Mesenchymal stem cell (in vitro differentiated cells and primary cell): ENCODE results near the gene HS3ST4.

ENCODE experiments used
- DNase-seq: peaks from one replicate; pipeline ENCODE4 v3.0.0-alpha.2; 2013
- H2AFZ ChIP-seq: one replicate; pipeline ENCODE4 v1.6.1; 2013; ENCODE audit warnings: low read depth, mild to moderate bottlenecking, control low read depth, inconsistent platforms, low read length, moderate library complexity
- H2AK5ac ChIP-seq: 2 replicates; pipeline ENCODE4 v1.6.1; 2013; ENCODE audit warnings: low read length, moderate library complexity, mild to moderate bottlenecking, inconsistent platforms; ENCODE audit not compliant: severe bottlenecking
- H2BK120ac ChIP-seq: one replicate; pipeline ENCODE4 v1.6.1; 2013; ENCODE audit warnings: low read depth, mild to moderate bottlenecking, inconsistent platforms, low read length, moderate library complexity
- H2BK12ac ChIP-seq, 2 experiments: one replicate each; pipeline ENCODE4 v1.6.1; 2013; ENCODE audit warnings: inconsistent platforms in 2 of 2, low read length in 2 of 2, mild to moderate bottlenecking in 2 of 2, moderate library complexity in 2 of 2, control low read depth in 1 of 2
- H2BK15ac ChIP-seq: one replicate; pipeline ENCODE4 v1.6.1; 2013; ENCODE audit warnings: mild to moderate bottlenecking, low read depth, inconsistent platforms; ENCODE audit not compliant: poor library complexity, severe bottlenecking
- H2BK5ac ChIP-seq: 2 replicates; pipeline ENCODE4 v1.6.1; 2013; ENCODE audit warnings: low read depth, mild to moderate bottlenecking, low read length, control low read depth, inconsistent platforms; ENCODE audit not compliant: poor library complexity, severe bottlenecking
- H3K14ac ChIP-seq, 2 experiments: one replicate each; pipeline ENCODE4 v1.6.1; 2013; ENCODE audit warnings: inconsistent platforms in 2 of 2, low read length in 2 of 2, control low read depth in 1 of 2, mild to moderate bottlenecking in 1 of 2, moderate library complexity in 1 of 2
- H3K18ac ChIP-seq, 2 experiments: one replicate each; pipeline ENCODE4 v1.6.1; 2013; ENCODE audit warnings: inconsistent platforms in 2 of 2, low read length in 2 of 2, control low read depth in 1 of 2, low read depth in 1 of 2, mild to moderate bottlenecking in 1 of 2
- H3K23ac ChIP-seq, 2 experiments: one replicate each; pipeline ENCODE4 v1.6.1; 2013; ENCODE audit warnings: inconsistent platforms in 2 of 2, low read length in 2 of 2, mild to moderate bottlenecking in 2 of 2, moderate library complexity in 2 of 2, control low read depth in 1 of 2
- H3K27ac ChIP-seq: 2 replicates; pipeline ENCODE4 v1.5.1; 2013; ENCODE audit warnings: mild to moderate bottlenecking, moderate library complexity, low read length, control low read depth, inconsistent platforms; ENCODE audit not compliant: poor library complexity, severe bottlenecking
- H3K27me3 ChIP-seq, 2 experiments: 2 replicates each; pipeline versions ENCODE4 v1.6.1 to v1.7.0; 2013; ENCODE audit warnings: low read length in 2 of 2, mild to moderate bottlenecking in 2 of 2, moderate library complexity in 2 of 2, control low read depth in 1 of 2, inconsistent platforms in 1 of 2; ENCODE audit not compliant: control insufficient read depth in 1 of 2, insufficient read depth in 1 of 2
- H3K36me3 ChIP-seq, 2 experiments: 2 replicates each; pipeline versions ENCODE4 v1.6.1 to v1.7.0; 2013; ENCODE audit warnings: low read length in 2 of 2, control low read depth in 1 of 2, inconsistent platforms in 1 of 2, low read depth in 1 of 2, mild to moderate bottlenecking in 1 of 2; ENCODE audit not compliant: insufficient read depth in 2 of 2, control insufficient read depth in 1 of 2
- H3K4ac ChIP-seq, 2 experiments: one replicate each; pipeline ENCODE4 v1.6.1; 2013; ENCODE audit warnings: inconsistent platforms in 2 of 2, low read length in 2 of 2, mild to moderate bottlenecking in 2 of 2, moderate library complexity in 2 of 2, control low read depth in 1 of 2, low read depth in 1 of 2
- H3K4me1 ChIP-seq: 2 replicates; pipeline ENCODE4 v1.6.1; 2013; ENCODE audit warnings: low read depth, low read length, control low read depth; ENCODE audit not compliant: control insufficient read depth, insufficient read depth
- H3K4me2 ChIP-seq: 2 replicates; pipeline ENCODE4 v1.6.1; 2013; ENCODE audit warnings: low read length, mild to moderate bottlenecking, inconsistent platforms; ENCODE audit not compliant: poor library complexity, severe bottlenecking
- H3K4me3 ChIP-seq, 2 experiments: 2 replicates each; pipeline versions ENCODE4 v1.5.1 to v1.7.0; 2013; ENCODE audit warnings: low read length in 2 of 2, mild to moderate bottlenecking in 2 of 2, control low read depth in 1 of 2, low read depth in 1 of 2; ENCODE audit not compliant: insufficient read depth in 1 of 2
- H3K79me1 ChIP-seq: replicated peaks from 2 replicates; pipeline ENCODE4 v1.6.1; 2013; ENCODE audit warnings: mild to moderate bottlenecking, control low read depth, low read length, inconsistent platforms; ENCODE audit not compliant: poor library complexity, severe bottlenecking
- H3K9ac ChIP-seq: 2 replicates; pipeline ENCODE4 v1.7.0; 2013; ENCODE audit warnings: mild to moderate bottlenecking, low read length, moderate library complexity
- H3K9me3 ChIP-seq: 2 replicates; pipeline ENCODE4 v1.7.0; 2013; ENCODE audit warnings: mild to moderate bottlenecking, low read length; ENCODE audit not compliant: control insufficient read depth
- H4K8ac ChIP-seq: one replicate; pipeline ENCODE4 v1.6.1; 2013; ENCODE audit warnings: inconsistent platforms, mild to moderate bottlenecking, low read length, moderate library complexity
- H4K91ac ChIP-seq: one replicate; pipeline ENCODE4 v1.6.1; 2013; ENCODE audit warnings: mild to moderate bottlenecking, low read length, inconsistent platforms
- WGBS: methylation state at CpG from one replicate; pipeline ENCODE4 v1.1.7; 2013; ENCODE audit warnings: mixed read lengths; 5-methylcytosine and 5-hydroxymethylcytosine counted together

The HS3ST4 gene

GRCh38 chr16:25707553-25707952, 15.8 kb downstream of the HS3ST4 start:
- no peak overlapping the region for H4K91ac ChIP-seq
- no peak overlapping the region for H3K4ac ChIP-seq
- 40% methylated on average over 1 of the region's 1 CpG for WGBS
- H3K79me1 ChIP-seq: no peaks in the 10 kb centered on the region
- H3K9ac ChIP-seq: no peak overlapping the region
- no peak overlapping the region for H3K14ac ChIP-seq
- no peak overlapping the region for H3K27ac ChIP-seq
- H2BK120ac ChIP-seq: no peak overlapping the region
- H3K9me3 ChIP-seq: no peaks in the 10 kb centered on the region
- no peaks in the 10 kb centered on the region for H3K27me3 ChIP-seq
- no peak overlapping the region for H3K18ac ChIP-seq
- no peak overlapping the region for H2AK5ac ChIP-seq
- no peak for DNase-seq
- no peak overlapping the region for H3K4me2 ChIP-seq
- no peak overlapping the region for H2BK5ac ChIP-seq
- H3K4me3 ChIP-seq: no peak overlapping the region
- H3K4me1 ChIP-seq: no peaks in the 10 kb centered on the region
- H3K23ac ChIP-seq: no peak overlapping the region
- no peak overlapping the region for H2BK15ac ChIP-seq
- no peaks in the 10 kb centered on the region for H3K36me3 ChIP-seq
- H2BK12ac ChIP-seq: no peak overlapping the region
- H4K8ac ChIP-seq: no peak overlapping the region
- no peak overlapping the region for H2AFZ ChIP-seq

GRCh38 chr16:25707982-25708583, 16.3 kb downstream of the HS3ST4 start:
- no peaks in the 10 kb centered on the region for H3K36me3 ChIP-seq
- H3K4me1 ChIP-seq: no peaks in the 10 kb centered on the region
- H3K23ac ChIP-seq: no peak overlapping the region
- no peak overlapping the region for H3K9ac ChIP-seq
- H2BK5ac ChIP-seq: no peak overlapping the region
- no peak overlapping the region for H3K18ac ChIP-seq
- no peak overlapping the region for H2BK120ac ChIP-seq
- no peak overlapping the region for H3K4ac ChIP-seq
- no peak overlapping the region for H3K14ac ChIP-seq
- no peak overlapping the region for H3K27ac ChIP-seq
- no peaks in the 10 kb centered on the region for H3K79me1 ChIP-seq
- H3K4me2 ChIP-seq: no peak overlapping the region
- no peaks in the 10 kb centered on the region for H3K27me3 ChIP-seq
- no peak overlapping the region for H4K8ac ChIP-seq
- no peak overlapping the region for H2BK12ac ChIP-seq
- no peak overlapping the region for H4K91ac ChIP-seq
- no peak overlapping the region for H2AK5ac ChIP-seq
- no peak overlapping the region for H3K4me3 ChIP-seq
- H2BK15ac ChIP-seq: no peak overlapping the region
- WGBS: 100% methylated on average over 1 of the region's 3 CpGs
- no peaks in the 10 kb centered on the region for H3K9me3 ChIP-seq
- DNase-seq: no peak
- H2AFZ ChIP-seq: no peak overlapping the region

GRCh38 chr16:25709213-25709612, 17.5 kb downstream of the HS3ST4 start:
- no peak overlapping the region for H4K91ac ChIP-seq
- no peaks in the 10 kb centered on the region for H3K36me3 ChIP-seq
- no peak overlapping the region for H3K4ac ChIP-seq
- H3K79me1 ChIP-seq: no peaks in the 10 kb centered on the region
- H3K14ac ChIP-seq: no peak overlapping the region
- no peak overlapping the region for H3K4me3 ChIP-seq
- no peak overlapping the region for H3K18ac ChIP-seq
- H3K27ac ChIP-seq: no peak overlapping the region
- no peak for DNase-seq
- H2AK5ac ChIP-seq: no peak overlapping the region
- H3K9ac ChIP-seq: no peak overlapping the region
- H2BK15ac ChIP-seq: no peak overlapping the region
- H3K4me2 ChIP-seq: no peak overlapping the region
- no peak overlapping the region for H4K8ac ChIP-seq
- H3K4me1 ChIP-seq: no peaks in the 10 kb centered on the region
- no peak overlapping the region for H2BK120ac ChIP-seq
- 5% methylated on average over 7 of the region's 7 CpGs for WGBS
- no peak overlapping the region for H3K23ac ChIP-seq
- no peak overlapping the region for H2BK5ac ChIP-seq
- H3K27me3 ChIP-seq: no peaks in the 10 kb centered on the region
- no peak overlapping the region for H2AFZ ChIP-seq
- H3K9me3 ChIP-seq: no peaks in the 10 kb centered on the region
- no peak overlapping the region for H2BK12ac ChIP-seq

- H3K14ac ChIP-seq: no peak overlapping the region
- no peaks in the 10 kb centered on the region for H3K9me3 ChIP-seq
- H4K91ac ChIP-seq: no peak overlapping the region
- no peak overlapping the region for H2BK12ac ChIP-seq
- H2AFZ ChIP-seq: no peak overlapping the region
- no peak overlapping the region for H2BK15ac ChIP-seq
- H3K23ac ChIP-seq: no peak overlapping the region
- no peak overlapping the region for H3K9ac ChIP-seq
- H3K18ac ChIP-seq: no peak overlapping the region
- no peak overlapping the region for H2BK5ac ChIP-seq
- no peak overlapping the region for H2AK5ac ChIP-seq
- no peaks in the 10 kb centered on the region for H3K27me3 ChIP-seq
- H3K36me3 ChIP-seq: no peaks in the 10 kb centered on the region
- no peaks in the 10 kb centered on the region for H3K79me1 ChIP-seq
- no peak overlapping the region for H3K4ac ChIP-seq
- WGBS: 80% methylated on average over 9 of the region's 13 CpGs
- no peak overlapping the region for H3K4me3 ChIP-seq
- DNase-seq: no peak
- H4K8ac ChIP-seq: no peak overlapping the region
- H3K27ac ChIP-seq: no peak overlapping the region
- H3K4me2 ChIP-seq: no peak overlapping the region
- no peak overlapping the region for H2BK120ac ChIP-seq
- H3K4me1 ChIP-seq: no peaks in the 10 kb centered on the region
Measured at GRCh38 chr16:25713785-25714570, 22.2 kb downstream of the HS3ST4 start.
